Measurements from ENCODE around the gene SLC9C2. TPM values are rescaled to one million over a fixed set of nuclear protein-coding genes. Genes with fewer than 3 reads are reported as not detected.

The SLC9C2 gene
- total RNA-seq, 1 donor, result not detected

- no peak for DNase-seq (ENCODE audit: low read depth)
- H3K4me3 ChIP-seq (ENCODE audit: low read depth, low read length), result no peak overlapping the region
- TF ChIP-seq CTCF (IDR thresholded peaks at IDR 0.05; ENCODE audit: insufficient read depth, low read depth, low read length), result no peak
These were observed 94.3 kb downstream of the SLC9C2 start for GRCh38 chr1:173508541-173508940.

- H3K4me3 ChIP-seq (ENCODE audit: low read depth, low read length), result no peak overlapping the region
- TF ChIP-seq CTCF (IDR thresholded peaks at IDR 0.05; ENCODE audit: insufficient read depth, low read depth, low read length), result no peak
- no peak for DNase-seq (ENCODE audit: low read depth)
These were observed 95.0 kb downstream of the SLC9C2 start for GRCh38 chr1:173507847-173508209.

GRCh38 chr1:173507205-173507846, 95.5 kb downstream of the SLC9C2 start:
- TF ChIP-seq CTCF (IDR thresholded peaks at IDR 0.05; ENCODE audit: insufficient read depth, low read depth, low read length), result no peak
- no peak overlapping the region for H3K4me3 ChIP-seq (ENCODE audit: low read depth, low read length)
- peak; percentile 60 for DNase-seq (ENCODE audit: low read depth)

- no peak for TF ChIP-seq CTCF (IDR thresholded peaks at IDR 0.05; ENCODE audit: insufficient read depth, low read depth, low read length)
- H3K4me3 ChIP-seq (ENCODE audit: low read depth, low read length), result no peak overlapping the region
- DNase-seq (ENCODE audit: low read depth), result no peak
These were observed 96.4 kb downstream of the SLC9C2 start for GRCh38 chr1:173506437-173506836.

- no peak overlapping the region for H3K4me3 ChIP-seq (ENCODE audit: low read depth, low read length)
- DNase-seq (ENCODE audit: low read depth), result no peak
- TF ChIP-seq CTCF (IDR thresholded peaks at IDR 0.05; ENCODE audit: insufficient read depth, low read depth, low read length), result no peak
These were observed 97.5 kb downstream of the SLC9C2 start for GRCh38 chr1:173505391-173505790.

- TF ChIP-seq CTCF (IDR thresholded peaks at IDR 0.05; ENCODE audit: insufficient read depth, low read depth, low read length), result no peak
- no peak for DNase-seq (ENCODE audit: low read depth)
- H3K4me3 ChIP-seq (ENCODE audit: low read depth, low read length), result no peak overlapping the region
These were observed 98.6 kb downstream of the SLC9C2 start for GRCh38 chr1:173504268-173504667.

- no peak overlapping the region for H3K4me3 ChIP-seq (ENCODE audit: low read depth, low read length)
- DNase-seq (ENCODE audit: low read depth), result peak; percentile 75
- TF ChIP-seq CTCF (IDR thresholded peaks at IDR 0.05; ENCODE audit: insufficient read depth, low read depth, low read length), result no peak
These were observed 99.5 kb downstream of the SLC9C2 start for GRCh38 chr1:173503391-173503790.
